Neural crest cell (in vitro differentiated cells): ENCODE data around the gene FKBP6. TPM values are rescaled to one million over a fixed set of nuclear protein-coding genes. Genes with fewer than 3 reads are reported as not detected.
A peak's percentile ranks its signal among the peaks of the same experiment; 100 is the strongest.

Experiments used
- DNase-seq: peaks from one replicate; pipeline ENCODE4 v3.0.0; 2021; ENCODE audit warnings: low read depth, mixed read lengths, low spot score
- H3K27ac Mint-ChIP-seq: one replicate; pipeline ENCODE4 v1.8.0; 2021; ENCODE audit warnings: mild to moderate bottlenecking, mixed read lengths; ENCODE audit not compliant: unreplicated experiment
- H3K27me3 Mint-ChIP-seq: 2 replicates; pipeline ENCODE4 v1.8.0; 2021; ENCODE audit warnings: low read depth, mild to moderate bottlenecking, mixed read lengths
- H3K36me3 Mint-ChIP-seq: 2 replicates; pipeline ENCODE4 v1.8.0; 2021; ENCODE audit warnings: low read depth, mild to moderate bottlenecking, mixed read lengths
- H3K4me1 Mint-ChIP-seq: 2 replicates; pipeline ENCODE4 v1.8.0; 2021; ENCODE audit warnings: mixed read lengths
- H3K4me3 Mint-ChIP-seq: one replicate; pipeline ENCODE4 v1.8.0; 2021; ENCODE audit warnings: mild to moderate bottlenecking, mixed read lengths
- H3K9me3 Mint-ChIP-seq: 2 replicates; pipeline ENCODE4 v1.8.0; 2021; ENCODE audit warnings: mixed read lengths
- total RNA-seq: library from RNA; stranded (reverse); gene quantifications from 2 replicates; pipeline ENCODE4 v1.2.1, GENCODE V29; 2021
- TF ChIP-seq, protein P1 (sequence below): fragments of 200-600 bp; sonication (generic); conservative IDR thresholded peaks from 2 replicates; pipeline ENCODE4 v1.5.0; 2021; ENCODE audit warnings: antibody characterized with exemption, mild to moderate bottlenecking

FKBP6 gene
- total RNA-seq, 1 donor from 2014 or later: not detected

DNA sequence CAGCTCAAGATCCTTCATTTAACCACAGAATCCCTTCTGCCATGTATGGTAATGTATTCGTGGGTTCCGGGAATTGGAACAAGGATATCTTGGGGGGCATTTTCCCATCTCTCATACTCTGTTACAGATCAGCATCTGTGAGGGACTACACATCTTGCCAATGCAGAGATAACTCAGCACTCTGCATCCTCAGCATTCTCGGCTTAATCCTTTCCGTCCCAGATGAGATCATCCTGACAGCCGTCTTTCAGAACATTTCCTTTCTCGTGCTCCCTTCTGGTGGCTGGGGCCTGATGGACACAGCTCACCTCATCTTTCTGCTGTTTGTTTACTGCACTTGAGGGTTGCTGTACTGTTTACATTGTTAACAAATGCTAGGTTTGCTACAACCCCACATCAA lies 25.3 kb downstream of the FKBP6 start:
- Mint-ChIP-seq H3K27ac (no peak overlapping the region), H3K4me1 (peaks cover 32% of the 10 kb centered on the region), H3K9me3 (no peaks in the 10 kb centered on the region), H3K36me3 (no peaks in the 10 kb centered on the region), H3K4me3 (no peak overlapping the region), H3K27me3 (no peaks in the 10 kb centered on the region)
- TF ChIP-seq, protein P1, sequence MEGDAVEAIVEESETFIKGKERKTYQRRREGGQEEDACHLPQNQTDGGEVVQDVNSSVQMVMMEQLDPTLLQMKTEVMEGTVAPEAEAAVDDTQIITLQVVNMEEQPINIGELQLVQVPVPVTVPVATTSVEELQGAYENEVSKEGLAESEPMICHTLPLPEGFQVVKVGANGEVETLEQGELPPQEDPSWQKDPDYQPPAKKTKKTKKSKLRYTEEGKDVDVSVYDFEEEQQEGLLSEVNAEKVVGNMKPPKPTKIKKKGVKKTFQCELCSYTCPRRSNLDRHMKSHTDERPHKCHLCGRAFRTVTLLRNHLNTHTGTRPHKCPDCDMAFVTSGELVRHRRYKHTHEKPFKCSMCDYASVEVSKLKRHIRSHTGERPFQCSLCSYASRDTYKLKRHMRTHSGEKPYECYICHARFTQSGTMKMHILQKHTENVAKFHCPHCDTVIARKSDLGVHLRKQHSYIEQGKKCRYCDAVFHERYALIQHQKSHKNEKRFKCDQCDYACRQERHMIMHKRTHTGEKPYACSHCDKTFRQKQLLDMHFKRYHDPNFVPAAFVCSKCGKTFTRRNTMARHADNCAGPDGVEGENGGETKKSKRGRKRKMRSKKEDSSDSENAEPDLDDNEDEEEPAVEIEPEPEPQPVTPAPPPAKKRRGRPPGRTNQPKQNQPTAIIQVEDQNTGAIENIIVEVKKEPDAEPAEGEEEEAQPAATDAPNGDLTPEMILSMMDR: no peak
- no peak for DNase-seq

- Mint-ChIP-seq H3K4me1 (peaks cover 35% of the 10 kb centered on the region), H3K36me3 (no peaks in the 10 kb centered on the region), H3K27me3 (no peaks in the 10 kb centered on the region), H3K9me3 (no peaks in the 10 kb centered on the region), H3K27ac (no peak overlapping the region), H3K4me3 (no peak overlapping the region)
- TF ChIP-seq, protein P1: no peak
- DNase-seq: no peak
Measured at GRCh38 chr7:73354196-73354595, 26.2 kb downstream of the FKBP6 start.

GRCh38 chr7:73354821-73355220 lies 26.9 kb downstream of the FKBP6 start:
- Mint-ChIP-seq H3K4me1 (peaks cover 34% of the 10 kb centered on the region), H3K36me3 (no peaks in the 10 kb centered on the region), H3K9me3 (no peaks in the 10 kb centered on the region), H3K27ac (peak overlapping the region; percentile 19), H3K27me3 (no peaks in the 10 kb centered on the region), H3K4me3 (no peak overlapping the region)
- no peak for DNase-seq
- TF ChIP-seq, protein P1: no peak

DNA sequence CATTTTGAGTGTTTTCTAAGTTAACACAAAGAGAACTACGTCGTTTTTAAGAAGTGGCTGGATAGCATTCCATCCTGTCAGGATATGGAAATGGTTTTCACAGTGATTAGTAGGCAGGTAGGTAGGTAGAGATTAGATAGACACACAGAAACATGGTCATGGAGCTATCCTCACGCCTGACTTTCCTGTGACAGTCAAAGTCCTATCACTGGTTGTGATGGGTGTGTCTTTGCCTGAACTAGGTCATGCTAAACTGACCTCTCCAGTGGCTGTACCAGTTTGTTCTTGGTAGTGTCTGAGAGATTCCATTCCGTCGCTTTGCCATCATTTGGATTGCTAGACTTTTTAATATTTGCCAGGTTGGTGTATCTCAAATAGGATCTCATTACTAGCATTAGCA lies 28.2 kb downstream of the FKBP6 start:
- TF ChIP-seq, protein P1: no peak
- Mint-ChIP-seq H3K4me3 (no peak overlapping the region), H3K4me1 (peaks cover 24% of the 10 kb centered on the region), H3K9me3 (peaks cover 3% of the 10 kb centered on the region), H3K27ac (no peak overlapping the region), H3K27me3 (no peaks in the 10 kb centered on the region), H3K36me3 (no peaks in the 10 kb centered on the region)
- no peak for DNase-seq

- no peak overlapping the region for H3K27ac Mint-ChIP-seq
- DNase-seq: no peak
- H3K4me1 Mint-ChIP-seq: peaks cover 20% of the 10 kb centered on the region
- H3K27me3 Mint-ChIP-seq: no peaks in the 10 kb centered on the region
- TF ChIP-seq, protein P1: no peak
- H3K36me3 Mint-ChIP-seq: no peaks in the 10 kb centered on the region
- H3K9me3 Mint-ChIP-seq: peaks cover 3% of the 10 kb centered on the region
- H3K4me3 Mint-ChIP-seq: no peak overlapping the region
Measured at GRCh38 chr7:73358590-73359275, 30.8 kb downstream of the FKBP6 start.
